Stimulated activated effector memory CD8-positive, alpha-beta T cell treated with anti-CD3 and anti-CD28 coated beads, Interleukin-12 subunit alpha, Interleukin-12 subunit beta, amount 100 ng/mL, for 72 hours (primary cell): Measurements from ENCODE around the gene EEF1AKMT3.
"Not testable (repeated sequence)": the region's sequence is repeated elsewhere in the genome, so short reads cannot be mapped to it uniquely, and the experiment has no call there.

Source experiments
- ATAC-seq: fragments of 150-1000 bp; cut with Tn5 transposase; 2 replicates; pipeline ENCODE4 v1.10.0; 2021
- DNase-seq, 2 donors: peaks; one replicate each; pipeline ENCODE4 v3.0.0; 2021 to 2022; ENCODE audit warnings: low spot score in 2 of 2
- H3K27ac Mint-ChIP-seq: one replicate; pipeline ENCODE4 v1.8.0; 2022; ENCODE audit warnings: mild to moderate bottlenecking, mixed read lengths
- H3K36me3 Mint-ChIP-seq: one replicate; pipeline ENCODE4 v1.8.0; 2022; ENCODE audit warnings: mild to moderate bottlenecking, mixed read lengths
- H3K4me1 Mint-ChIP-seq: one replicate; pipeline ENCODE4 v1.8.0; 2022; ENCODE audit warnings: mixed read lengths
- H3K4me3 Mint-ChIP-seq: one replicate; pipeline ENCODE4 v1.8.0; 2022; ENCODE audit warnings: mild to moderate bottlenecking, mixed read lengths
- H3K9me3 Mint-ChIP-seq: one replicate; pipeline ENCODE4 v1.8.0; 2022; ENCODE audit warnings: mixed read lengths

The EEF1AKMT3 gene

GRCh38 chr12:57817990-57818331, 45.5 kb downstream of the EEF1AKMT3 start:
- ATAC-seq, H3K4me3 Mint-ChIP-seq, H3K9me3 Mint-ChIP-seq, H3K27ac Mint-ChIP-seq, DNase-seq, H3K4me1 Mint-ChIP-seq: not testable (repeated sequence)
- peaks cover 35% of the 10 kb centered on the region for H3K36me3 Mint-ChIP-seq

- Mint-ChIP-seq H3K36me3 (peaks cover 56% of the 10 kb centered on the region), H3K27ac (peak overlapping the region; percentile 43)
- H3K4me3 Mint-ChIP-seq, H3K4me1 Mint-ChIP-seq, H3K9me3 Mint-ChIP-seq, ATAC-seq, DNase-seq: not testable (repeated sequence)
Observed at GRCh38 chr12:57820119-57820518, 47.7 kb downstream of the EEF1AKMT3 start.

DNA sequence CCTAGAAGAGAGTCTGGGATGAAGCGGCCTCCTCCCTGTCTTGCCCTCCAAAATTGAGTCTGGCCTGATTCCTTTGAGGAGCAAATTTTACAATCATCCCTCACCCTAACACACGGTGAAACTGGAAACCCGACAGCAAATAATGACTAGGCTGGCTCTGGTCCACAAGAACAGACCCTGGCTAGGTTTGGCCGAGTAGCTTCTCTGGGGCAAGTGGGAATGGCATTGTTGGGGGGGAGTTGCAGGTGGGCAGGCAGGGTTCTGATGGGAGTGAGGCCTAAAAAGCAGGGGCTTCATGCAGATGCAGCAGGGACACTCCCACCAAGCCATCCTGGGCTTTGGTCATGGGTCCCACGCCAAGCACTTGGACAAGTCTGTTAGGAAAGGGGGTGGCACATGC, 48.6 kb downstream of the EEF1AKMT3 start:
- peaks cover 65% of the 10 kb centered on the region for H3K36me3 Mint-ChIP-seq
- not testable (repeated sequence) for H3K4me1 Mint-ChIP-seq, DNase-seq, H3K4me3 Mint-ChIP-seq, ATAC-seq, H3K9me3 Mint-ChIP-seq
- peak overlapping the region; percentile 69 for H3K27ac Mint-ChIP-seq

- peaks cover 72% of the 10 kb centered on the region for H3K36me3 Mint-ChIP-seq
- H3K27ac Mint-ChIP-seq: peak overlapping the region; percentile 65
- no peaks in the 10 kb centered on the region for H3K9me3 Mint-ChIP-seq
- H3K4me1 Mint-ChIP-seq: no peaks in the 10 kb centered on the region
- H3K4me3 Mint-ChIP-seq: no peak overlapping the region
- ATAC-seq: no peak
- DNase-seq: no peak
Observed at GRCh38 chr12:57821474-57822214, 49.2 kb downstream of the EEF1AKMT3 start.

DNA sequence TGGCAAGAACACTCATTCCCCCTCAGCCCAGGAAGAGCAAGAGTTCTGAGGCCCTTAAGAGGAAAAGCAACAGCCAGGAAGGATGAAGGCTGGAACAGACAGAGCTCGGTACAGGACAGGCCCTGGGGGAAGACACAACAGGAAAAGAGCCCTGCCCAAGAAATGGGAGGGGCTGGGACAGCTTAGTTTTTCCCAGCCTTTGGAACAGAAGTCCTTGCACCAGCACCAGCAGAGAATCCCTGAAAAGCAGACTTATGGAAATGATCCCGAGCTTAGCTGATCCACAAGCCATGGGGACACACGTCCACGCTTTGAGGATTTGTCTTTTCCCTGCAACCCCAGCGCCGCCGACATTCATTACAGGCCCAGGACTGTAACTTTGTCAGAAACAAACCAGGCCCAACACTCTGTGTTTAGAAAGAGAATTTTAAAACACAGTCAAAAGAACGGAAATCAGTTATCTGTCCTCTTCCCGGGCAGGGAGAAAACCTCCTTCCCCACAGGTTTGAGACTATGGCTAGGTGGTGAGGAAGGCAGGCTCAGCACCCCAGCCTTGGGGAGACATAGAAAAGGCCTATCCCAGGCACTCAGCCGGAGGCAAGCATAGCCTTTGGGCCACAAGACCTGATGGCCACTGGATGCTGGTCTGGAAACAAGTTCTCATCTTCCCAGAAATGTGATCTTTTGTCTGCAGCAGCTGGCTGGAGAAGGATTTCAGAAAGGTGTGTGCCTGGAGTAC, 50.1 kb downstream of the EEF1AKMT3 start:
- H3K36me3 Mint-ChIP-seq: peaks cover 81% of the 10 kb centered on the region

GRCh38 chr12:57823131-57823907, 50.9 kb downstream of the EEF1AKMT3 start:
- H3K4me1 Mint-ChIP-seq: peaks cover 5% of the 10 kb centered on the region
- DNase-seq (no peak), ATAC-seq (no peak)
- H3K36me3 Mint-ChIP-seq: peaks cover 88% of the 10 kb centered on the region
- no peak overlapping the region for H3K4me3 Mint-ChIP-seq
- peak overlapping the region; percentile 50 for H3K27ac Mint-ChIP-seq
- H3K9me3 Mint-ChIP-seq: no peaks in the 10 kb centered on the region

More for the DNA sequence above, 50.1 kb downstream of the EEF1AKMT3 start:
- ATAC-seq (no peak), DNase-seq (no peak)
- peaks cover 5% of the 10 kb centered on the region for H3K4me1 Mint-ChIP-seq
- peak overlapping the region; percentile 50 for H3K27ac Mint-ChIP-seq
- H3K4me3 Mint-ChIP-seq: no peak overlapping the region
- no peaks in the 10 kb centered on the region for H3K9me3 Mint-ChIP-seq

GRCh38 chr12:57823908-57824640, 51.7 kb downstream of the EEF1AKMT3 start:
- DNase-seq (no peak), ATAC-seq (no peak)
- Mint-ChIP-seq H3K4me3 (no peak overlapping the region), H3K36me3 (peaks cover 92% of the 10 kb centered on the region), H3K4me1 (peaks cover 8% of the 10 kb centered on the region), H3K27ac (peak overlapping the region; percentile 50), H3K9me3 (no peaks in the 10 kb centered on the region)

DNA sequence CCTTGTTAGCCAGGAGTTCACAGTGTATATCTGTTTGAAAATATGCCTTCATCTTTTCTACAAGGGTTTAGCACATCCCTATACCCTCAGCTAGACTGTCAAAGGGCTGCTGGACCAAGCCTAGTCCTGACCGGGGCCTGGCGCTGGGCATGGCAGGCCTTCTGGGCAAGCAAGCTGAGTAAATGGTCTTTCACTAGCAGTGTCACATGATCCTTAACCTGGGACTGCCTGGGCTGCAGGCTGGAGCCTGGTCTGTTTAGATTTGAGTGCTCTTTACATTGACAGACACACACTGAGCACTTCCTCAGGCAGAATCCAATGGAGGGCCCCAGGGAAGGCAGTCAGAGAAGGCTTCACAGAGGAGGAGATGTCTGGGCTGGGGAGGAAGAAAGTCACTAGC, 53.0 kb downstream of the EEF1AKMT3 start:
- DNase-seq (no peak), ATAC-seq (no peak)
- Mint-ChIP-seq H3K36me3 (peaks cover 94% of the 10 kb centered on the region), H3K4me3 (no peak overlapping the region), H3K4me1 (peaks cover 17% of the 10 kb centered on the region), H3K27ac (peak overlapping the region; percentile 59), H3K9me3 (no peaks in the 10 kb centered on the region)

GRCh38 chr12:57826400-57826799, 54.0 kb downstream of the EEF1AKMT3 start:
- no peak for DNase-seq
- Mint-ChIP-seq H3K9me3 (no peaks in the 10 kb centered on the region), H3K4me3 (no peak overlapping the region), H3K27ac (peak overlapping the region; percentile 71), H3K36me3 (peaks cover 90% of the 10 kb centered on the region), H3K4me1 (peaks cover 21% of the 10 kb centered on the region)
- no peak for ATAC-seq

- Mint-ChIP-seq H3K9me3 (no peaks in the 10 kb centered on the region), H3K4me1 (peaks cover 26% of the 10 kb centered on the region), H3K27ac (peak overlapping the region; percentile 71), H3K36me3 (peaks cover 84% of the 10 kb centered on the region), H3K4me3 (no peak overlapping the region)
- DNase-seq: no peak
- ATAC-seq: no peak
Observed at GRCh38 chr12:57826966-57827365, 54.6 kb downstream of the EEF1AKMT3 start.

GRCh38 chr12:57829025-57829777, 56.8 kb downstream of the EEF1AKMT3 start:
- H3K9me3 Mint-ChIP-seq: no peaks in the 10 kb centered on the region
- peak overlapping the region; percentile 56 for H3K27ac Mint-ChIP-seq
- peaks cover 62% of the 10 kb centered on the region for H3K36me3 Mint-ChIP-seq
- H3K4me3 Mint-ChIP-seq: no peak overlapping the region
- DNase-seq: no peak
- no peak for ATAC-seq
- peaks cover 46% of the 10 kb centered on the region for H3K4me1 Mint-ChIP-seq

DNA sequence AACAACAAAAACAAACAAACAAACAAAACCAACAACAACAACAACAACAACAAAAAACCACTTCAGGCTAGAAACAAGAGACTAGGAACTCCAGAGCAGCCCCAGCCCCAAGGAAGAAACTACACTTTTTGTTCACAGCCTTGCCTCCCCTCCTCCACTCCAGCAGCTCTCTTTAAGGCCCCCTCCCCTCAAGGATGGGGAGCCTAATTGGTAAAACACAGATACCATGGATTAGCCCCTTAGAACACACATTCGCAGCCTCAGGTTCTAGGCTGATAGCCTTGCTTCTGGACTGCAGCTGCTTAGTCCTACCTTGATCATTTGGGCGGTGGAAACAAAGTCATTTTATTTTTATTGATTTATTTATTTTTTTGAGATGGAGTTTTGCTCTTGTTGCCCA, 58.0 kb downstream of the EEF1AKMT3 start:
- H3K4me3 Mint-ChIP-seq: no peak overlapping the region
- ATAC-seq (no peak), DNase-seq (no peak)
- no peaks in the 10 kb centered on the region for H3K9me3 Mint-ChIP-seq
- H3K36me3 Mint-ChIP-seq: peaks cover 50% of the 10 kb centered on the region
- peak overlapping the region; percentile 67 for H3K27ac Mint-ChIP-seq
- H3K4me1 Mint-ChIP-seq: peaks cover 53% of the 10 kb centered on the region
